HL-60 (cell line): ENCODE measurements around the gene MAP3K4.

Experiments used
- CTCF ChIP-seq: IDR thresholded peaks from one replicate; pipeline ENCODE4 v1.5.1; 2011; ENCODE audit warnings: low read length, control low read depth, inconsistent platforms; ENCODE audit not compliant: insufficient read depth
- POLR2AphosphoS5 ChIP-seq: IDR thresholded peaks from 2 replicates; pipeline ENCODE4 v1.6.1; 2012; ENCODE audit warnings: low read depth
- REST ChIP-seq: IDR thresholded peaks from 2 replicates; pipeline ENCODE4 v1.6.1; 2012; ENCODE audit warnings: low read depth; ENCODE audit not compliant: insufficient replicate concordance

DNA sequence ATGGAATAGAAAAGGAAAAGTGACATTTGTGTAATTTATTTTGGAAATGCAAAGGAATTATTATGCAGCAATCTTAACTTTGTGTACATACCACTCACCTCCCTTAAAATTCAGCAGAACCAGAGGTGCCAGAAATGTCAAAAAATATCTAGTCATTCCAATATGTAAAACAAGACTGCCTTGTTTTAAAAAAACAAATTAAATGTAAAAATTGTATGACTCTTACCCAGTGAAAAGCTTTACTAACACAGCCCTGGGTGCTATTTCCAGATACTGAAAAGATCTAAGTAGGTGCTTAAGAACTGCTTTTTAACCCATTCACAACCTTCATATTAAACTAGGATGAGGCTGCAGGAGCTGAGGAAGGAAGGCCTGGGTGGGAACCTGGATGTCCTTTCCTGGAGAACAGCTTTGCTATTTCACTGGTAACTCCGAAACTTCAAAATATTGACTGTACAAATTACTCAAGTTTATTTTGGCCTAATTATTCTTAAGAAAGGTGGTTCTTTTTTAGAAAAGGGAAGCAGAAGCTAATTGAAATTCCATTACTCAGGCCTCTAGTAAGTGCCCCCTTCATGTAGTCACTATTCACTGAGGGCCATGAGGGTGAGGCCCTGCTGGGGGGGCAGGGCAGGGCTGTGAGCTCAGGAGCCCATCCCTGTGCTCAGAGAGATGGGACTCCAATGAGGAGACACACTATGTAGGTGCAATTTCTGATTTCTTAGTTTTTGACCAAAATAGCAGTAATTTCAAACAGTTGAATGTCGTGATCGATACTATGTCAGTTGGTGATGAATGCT lies 139.6 kb downstream of the MAP3K4 start:
- no peak for TF ChIP-seq REST
- no peak for TF ChIP-seq CTCF
- TF ChIP-seq POLR2AphosphoS5, result no peak
